H1 (cell line): ENCODE measurements around the gene AGAP1. TPM values are rescaled to one million over a fixed set of nuclear protein-coding genes. Genes with fewer than 3 reads are reported as not detected.

Source experiments
- ASH2L ChIP-seq: fragments of 200-600, 300-600 bp; sonication (generic); IDR thresholded peaks from one replicate; pipeline ENCODE4 v1.7.1; 2017; ENCODE audit warnings: low read length
- CBX5 ChIP-seq: fragments of 300-800, 300-1000 bp; sonication (generic); IDR thresholded peaks from 2 replicates; pipeline ENCODE4 v1.7.1; 2016; ENCODE audit warnings: antibody characterized with exemption, low read length, low read depth
- E2F6 ChIP-seq: IDR thresholded peaks from 2 replicates; pipeline ENCODE4 v1.6.1; 2012; ENCODE audit warnings: inconsistent platforms
- EP300 ChIP-seq, 2 experiments: IDR thresholded peaks; 1 replicate in 1 of 2; 2 replicates in 1 of 2; pipeline ENCODE4 v1.6.1; 2011 to 2012; ENCODE audit warnings: low read depth in 2 of 2, low read length in 2 of 2, mild to moderate bottlenecking in 2 of 2, borderline replicate concordance in 1 of 2, inconsistent platforms in 1 of 2, moderate library complexity in 1 of 2
- MAFK ChIP-seq: IDR thresholded peaks from 2 replicates; pipeline ENCODE4 v1.6.1; 2012; ENCODE audit warnings: low read depth, mild to moderate bottlenecking, improper control_type of control experiment, low read length
- RXRA ChIP-seq: IDR thresholded peaks from 2 replicates; pipeline ENCODE4 v1.6.1; 2011; ENCODE audit warnings: low read depth, mild to moderate bottlenecking, low read length, moderate library complexity; ENCODE audit not compliant: insufficient read depth
- SIRT6 ChIP-seq: IDR thresholded peaks from one replicate; pipeline ENCODE4 v1.7.1; 2012; ENCODE audit warnings: low read length, inconsistent platforms
- SP2 ChIP-seq: IDR thresholded peaks from 2 replicates; pipeline ENCODE4 v1.6.1; 2012; ENCODE audit warnings: mild to moderate bottlenecking, low read length, inconsistent platforms
- TAF7 ChIP-seq: optimal IDR thresholded peaks from 2 replicates; pipeline ENCODE3; 2011; ENCODE audit warnings: low read depth, mild to moderate bottlenecking, inconsistent platforms, low read length, moderate library complexity, borderline replicate concordance
- polyA plus RNA-seq, 7 experiments: library from polyadenylated mRNA; depleted of rRNA in 3 of 7; stranded (reverse) in 5 of 7; unstranded in 2 of 7; fragments of >200 nt in 5 of 7; fragments of 200-250 nt in 2 of 7; gene quantifications; 1 replicate in 5 of 7; 2 replicates in 1 of 7; 4 replicates in 1 of 7; pipeline versions ENCODE4 v1.2.1 to v1.2.3, GENCODE V29; 2011 to 2013; ENCODE audit warnings: missing spikeins in 2 of 7, mixed read lengths in 2 of 7
- total RNA-seq: library from RNA; stranded (reverse); fragmentation: NEBNext Ultra II Directional; extraction: Animal tissue kit (Norgen Biotek cat#: 25700); gene quantifications from 2 replicates; pipeline ENCODE4 v1.2.1, GENCODE V29; 2021

The AGAP1 gene
- total and polyA plus RNA-seq, 2 of the 8 experiments (the other 6 are each of a cell fraction or from before 2014, with no cell fraction given): 18.1 to 39.4 TPM

- no peak for TF ChIP-seq CBX5
- TF ChIP-seq SIRT6: no peak
- no peak for TF ChIP-seq TAF7
- TF ChIP-seq E2F6: no peak
- no peak for TF ChIP-seq RXRA
- no peak for TF ChIP-seq EP300 (IDR thresholded peaks at IDR 0.05; ENCODE audit: borderline replicate concordance in 1 of 2, low read depth in 2 of 2, low read length in 2 of 2)
- TF ChIP-seq MAFK: no peak
- TF ChIP-seq SP2: no peak
- TF ChIP-seq ASH2L: no peak
Observed at GRCh38 chr2:235537587-235537986, 43.7 kb downstream of the AGAP1 start (continued).
